Breast epithelium (tissue), 3 donors: ENCODE results near the gene HSD17B11.

Experiments
- POLR2A ChIP-seq: fragments of 450-650 bp; IDR thresholded peaks from one replicate; pipeline ENCODE4 v1.6.1; 2016; ENCODE audit warnings: antibody characterized with exemption, mild to moderate bottlenecking, moderate library complexity
- TF ChIP-seq, protein P1 (sequence below), 3 donors: fragments of 450-650 bp; IDR thresholded peaks; one replicate each; pipeline ENCODE4 v1.5.1; 2016 to 2017; ENCODE audit warnings: antibody characterized with exemption in 3 of 3, mild to moderate bottlenecking in 3 of 3, moderate library complexity in 3 of 3

DNA sequence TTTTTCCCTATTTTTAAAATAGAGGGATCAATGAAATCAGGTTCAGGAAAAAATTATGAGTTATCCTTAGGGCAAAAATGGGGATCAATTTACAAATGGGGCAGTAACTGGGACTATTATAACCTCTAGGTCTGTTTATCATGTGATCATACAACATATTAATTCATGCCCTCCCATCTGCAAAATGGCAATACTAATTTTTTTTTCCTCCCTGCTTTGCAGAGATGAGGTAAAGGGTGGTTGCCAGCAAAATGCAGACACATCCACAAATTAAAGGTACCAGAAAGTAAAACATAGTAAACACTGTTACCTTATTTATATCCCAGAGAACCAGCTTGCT is 467 bp downstream of the HSD17B11 start:
- TF ChIP-seq, protein P1, sequence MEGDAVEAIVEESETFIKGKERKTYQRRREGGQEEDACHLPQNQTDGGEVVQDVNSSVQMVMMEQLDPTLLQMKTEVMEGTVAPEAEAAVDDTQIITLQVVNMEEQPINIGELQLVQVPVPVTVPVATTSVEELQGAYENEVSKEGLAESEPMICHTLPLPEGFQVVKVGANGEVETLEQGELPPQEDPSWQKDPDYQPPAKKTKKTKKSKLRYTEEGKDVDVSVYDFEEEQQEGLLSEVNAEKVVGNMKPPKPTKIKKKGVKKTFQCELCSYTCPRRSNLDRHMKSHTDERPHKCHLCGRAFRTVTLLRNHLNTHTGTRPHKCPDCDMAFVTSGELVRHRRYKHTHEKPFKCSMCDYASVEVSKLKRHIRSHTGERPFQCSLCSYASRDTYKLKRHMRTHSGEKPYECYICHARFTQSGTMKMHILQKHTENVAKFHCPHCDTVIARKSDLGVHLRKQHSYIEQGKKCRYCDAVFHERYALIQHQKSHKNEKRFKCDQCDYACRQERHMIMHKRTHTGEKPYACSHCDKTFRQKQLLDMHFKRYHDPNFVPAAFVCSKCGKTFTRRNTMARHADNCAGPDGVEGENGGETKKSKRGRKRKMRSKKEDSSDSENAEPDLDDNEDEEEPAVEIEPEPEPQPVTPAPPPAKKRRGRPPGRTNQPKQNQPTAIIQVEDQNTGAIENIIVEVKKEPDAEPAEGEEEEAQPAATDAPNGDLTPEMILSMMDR (IDR thresholded peaks at IDR 0.05): no peak
- TF ChIP-seq POLR2A: no peak
